ENCODE data around the gene NSF. TPM values are rescaled to one million over a fixed set of nuclear protein-coding genes. Genes with fewer than 3 reads are reported as not detected.
"Not testable (repeated sequence)": the region's sequence is repeated elsewhere in the genome, so short reads cannot be mapped to it uniquely, and the experiment has no call there.

NSF gene
- total and polyA plus RNA-seq, 8 donors = 26.9 to 61.8 (median 32.0) TPM

GRCh38 chr17:46788796-46789195 lies 198.3 kb downstream of the NSF start:
- no peaks in the 10 kb centered on the region for H3K9me3 ChIP-seq
- H3K36me3 ChIP-seq = no peaks in the 10 kb centered on the region
- H3K4me1 ChIP-seq = no peaks in the 10 kb centered on the region
- H3K27me3 ChIP-seq = peaks cover 0 to 33% of the 10 kb centered on the region in 2 donors
- intact Hi-C loops (cut with DNase I) = no loop called here
- no peak overlapping the region for H3K27ac ChIP-seq
- TF ChIP-seq CTCF (IDR thresholded peaks at IDR 0.05) = no peak
- DNase-seq (no peak), ATAC-seq (no peak)
- H3K4me3 ChIP-seq = no peak overlapping the region

- H3K4me1 ChIP-seq = no peaks in the 10 kb centered on the region
- DNase-seq = no peak
- peaks cover 0 to 35% of the 10 kb centered on the region in 2 donors for H3K27me3 ChIP-seq
- no peaks in the 10 kb centered on the region for H3K9me3 ChIP-seq
- H3K36me3 ChIP-seq = no peaks in the 10 kb centered on the region
- no peak for TF ChIP-seq CTCF (IDR thresholded peaks at IDR 0.05)
- H3K4me3 ChIP-seq = no peak overlapping the region
- ATAC-seq = no peak
- H3K27ac ChIP-seq = no peak overlapping the region
- intact Hi-C loops (cut with DNase I) = no loop called here
These were observed 199.1 kb downstream of the NSF start for GRCh38 chr17:46789610-46790009.

- Histone ChIP-seq H3K4me1 (no peaks in the 10 kb centered on the region), H3K27ac (no peak overlapping the region), H3K36me3 (no peaks in the 10 kb centered on the region), H3K4me3 (no peak overlapping the region), H3K27me3 (peaks cover 0 to 41% of the 10 kb centered on the region in 2 donors), H3K9me3 (no peaks in the 10 kb centered on the region)
- ATAC-seq (no peak), DNase-seq (no peak)
- intact Hi-C loops (cut with DNase I) = no loop called here
- TF ChIP-seq CTCF (IDR thresholded peaks at IDR 0.05) = no peak
These were observed 199.7 kb downstream of the NSF start for GRCh38 chr17:46790216-46790615.

- intact Hi-C loops (cut with DNase I) = no loop called here
These were observed 201.1 kb downstream of the NSF start for GRCh38 chr17:46791531-46791930.

GRCh38 chr17:46792071-46792470 lies 201.6 kb downstream of the NSF start:
- intact Hi-C loops (cut with DNase I) = no loop called here
- no peak overlapping the region for H3K4me3 ChIP-seq

More at GRCh38 chr17:46791531-46791930, 201.1 kb downstream of the NSF start:
- Histone ChIP-seq H3K27me3 (peaks cover 0 to 53% of the 10 kb centered on the region in 2 donors), H3K27ac (no peak overlapping the region), H3K4me1 (no peaks in the 10 kb centered on the region), H3K9me3 (no peaks in the 10 kb centered on the region), H3K36me3 (no peaks in the 10 kb centered on the region), H3K4me3 (no peak overlapping the region)
- DNase-seq (no peak), ATAC-seq (no peak)
- no peak for TF ChIP-seq CTCF (IDR thresholded peaks at IDR 0.05)

GRCh38 chr17:46793023-46793422 lies 202.6 kb downstream of the NSF start:
- ATAC-seq; intact Hi-C loops (cut with DNase I); H3K4me3 ChIP-seq; H3K9me3 ChIP-seq; DNase-seq; H3K36me3 ChIP-seq; H3K4me1 ChIP-seq; H3K27ac ChIP-seq: not testable (repeated sequence)
- peaks cover 0 to 58% of the 10 kb centered on the region in 2 donors for H3K27me3 ChIP-seq

More at GRCh38 chr17:46792071-46792470, 201.6 kb downstream of the NSF start:
- no peaks in the 10 kb centered on the region for H3K9me3 ChIP-seq
- ATAC-seq = no peak
- H3K36me3 ChIP-seq = no peaks in the 10 kb centered on the region
- no peak overlapping the region for H3K27ac ChIP-seq
- no peak for TF ChIP-seq CTCF (IDR thresholded peaks at IDR 0.05)
- no peak for DNase-seq
- peaks cover 0 to 58% of the 10 kb centered on the region in 2 donors for H3K27me3 ChIP-seq
- H3K4me1 ChIP-seq = no peaks in the 10 kb centered on the region

All from left lung (tissue), 10 donors.